ENCODE results near the gene DGKI.

DNA sequence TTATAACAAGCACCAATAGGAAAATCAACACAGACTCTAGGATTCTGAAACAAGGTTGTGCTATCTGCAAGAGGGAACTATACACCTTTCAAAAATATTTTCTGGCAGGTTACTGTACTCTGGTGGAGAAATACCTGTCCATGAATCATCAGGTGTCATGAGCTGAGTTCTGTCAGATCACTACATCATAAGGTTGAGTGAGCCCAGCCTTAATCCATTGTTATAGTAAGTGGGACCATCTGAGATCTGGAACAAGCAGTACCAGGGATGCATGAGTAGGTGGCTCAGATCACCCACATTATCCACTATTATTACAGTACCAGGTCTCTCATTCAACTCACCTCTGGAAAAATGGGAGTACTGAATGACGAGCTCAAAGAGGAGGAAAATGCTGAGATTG lies 212.4 kb downstream of the DGKI start:
- no peak for TF ChIP-seq POLR2A (IDR thresholded peaks at IDR 0.05)
- TF ChIP-seq CTCF (IDR thresholded peaks at IDR 0.05 in 4 of 5, conservative IDR thresholded peaks at IDR 0.05 in 1 of 5) = no peak
